GM21381 (cell line): ENCODE results near the gene BCOR.

Experiments
- ATAC-seq: cut with Tn5 transposase; IDR thresholded peaks from one replicate; pipeline ENCODE4 v1.9.1; 2021; ENCODE audit warnings: mild to moderate bottlenecking, moderate library complexity; ENCODE audit not compliant: unreplicated experiment

BCOR gene

DNA sequence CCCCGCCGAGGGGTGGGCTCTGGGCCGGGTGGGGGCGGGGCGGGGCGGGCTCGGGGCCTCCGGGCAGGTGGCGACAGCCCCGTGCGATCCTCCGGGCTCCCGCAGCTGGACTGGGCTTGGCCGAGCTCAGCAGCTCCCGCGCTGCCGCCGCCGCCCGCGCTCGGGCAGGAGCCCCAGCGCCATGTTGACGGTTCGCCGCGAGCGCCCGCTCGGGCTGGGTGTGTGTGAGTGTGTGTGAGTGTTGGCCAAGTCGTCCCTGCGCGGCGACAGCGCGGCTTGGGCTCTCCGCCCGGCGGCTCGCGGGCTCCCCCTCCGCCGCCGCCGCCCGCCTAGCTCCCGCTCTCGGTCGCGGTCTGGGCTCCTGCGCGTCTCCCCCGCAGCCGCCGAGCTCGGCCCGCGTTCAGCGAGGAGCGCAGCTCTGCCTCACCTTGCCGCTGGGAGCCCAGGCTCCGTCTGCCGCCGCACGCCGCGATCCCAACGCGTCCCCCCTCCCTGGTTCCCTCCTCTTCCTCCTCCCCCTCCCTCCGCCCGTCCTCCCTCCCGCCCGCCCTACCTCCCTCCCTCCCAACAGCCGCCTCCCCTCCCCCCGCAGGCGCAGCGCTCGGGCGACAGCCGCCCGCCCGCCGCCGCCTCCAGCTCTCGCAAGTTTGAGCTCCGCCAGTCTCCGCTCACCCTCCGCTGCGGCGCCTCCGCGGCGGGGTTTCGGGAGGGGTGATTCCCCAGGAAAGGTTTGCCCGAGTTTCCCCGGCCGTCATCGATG lies at the start of gene BCOR:
Gene BCOR, minus strand, starts transcription at position 455 of the 760 bp plus-strand sequence. CDS start 20,029 bp downstream, outside the sequence.
- peak; percentile 17 for ATAC-seq

DNA sequence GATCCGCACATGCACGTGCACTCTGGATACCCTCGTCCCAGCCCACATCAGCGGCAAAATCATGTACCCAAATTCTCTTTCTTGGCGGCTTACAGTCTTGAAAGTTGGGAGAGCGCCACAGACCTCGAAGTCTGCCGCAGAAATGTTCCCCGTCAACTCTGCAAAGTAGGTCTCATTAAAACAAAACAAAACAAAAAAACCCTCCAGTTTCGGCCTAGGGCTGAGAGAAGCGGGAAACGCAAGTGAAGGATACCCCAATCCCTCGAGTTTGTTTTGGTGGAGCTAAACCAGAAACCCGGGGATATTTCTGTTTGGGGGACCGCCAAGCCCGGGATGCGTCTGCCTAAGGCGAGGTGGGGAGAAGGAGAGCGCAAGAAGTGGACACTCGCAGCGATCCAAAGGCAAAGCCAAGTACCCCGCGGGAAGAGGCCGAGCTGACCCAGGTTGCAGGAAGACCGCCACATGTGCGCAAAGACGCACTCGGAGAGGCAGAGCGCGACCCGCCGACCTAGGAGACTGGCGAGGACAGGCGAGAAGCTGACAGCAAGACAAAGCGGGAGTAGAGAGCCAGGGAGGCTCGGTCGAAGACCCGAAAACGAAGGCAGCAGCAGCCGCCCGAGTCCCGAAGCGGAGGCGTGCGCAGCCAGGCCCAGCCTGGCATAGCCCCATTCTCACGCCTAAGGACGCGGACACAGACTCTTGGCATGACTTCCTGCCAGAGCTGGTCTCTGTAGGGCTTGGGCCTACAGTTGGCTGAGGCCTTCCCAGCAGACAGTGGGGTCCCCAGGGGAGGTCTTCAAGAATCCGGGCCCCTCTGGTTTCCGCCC lies 49.6 kb upstream of the BCOR start:
- ATAC-seq = no peak

DNA sequence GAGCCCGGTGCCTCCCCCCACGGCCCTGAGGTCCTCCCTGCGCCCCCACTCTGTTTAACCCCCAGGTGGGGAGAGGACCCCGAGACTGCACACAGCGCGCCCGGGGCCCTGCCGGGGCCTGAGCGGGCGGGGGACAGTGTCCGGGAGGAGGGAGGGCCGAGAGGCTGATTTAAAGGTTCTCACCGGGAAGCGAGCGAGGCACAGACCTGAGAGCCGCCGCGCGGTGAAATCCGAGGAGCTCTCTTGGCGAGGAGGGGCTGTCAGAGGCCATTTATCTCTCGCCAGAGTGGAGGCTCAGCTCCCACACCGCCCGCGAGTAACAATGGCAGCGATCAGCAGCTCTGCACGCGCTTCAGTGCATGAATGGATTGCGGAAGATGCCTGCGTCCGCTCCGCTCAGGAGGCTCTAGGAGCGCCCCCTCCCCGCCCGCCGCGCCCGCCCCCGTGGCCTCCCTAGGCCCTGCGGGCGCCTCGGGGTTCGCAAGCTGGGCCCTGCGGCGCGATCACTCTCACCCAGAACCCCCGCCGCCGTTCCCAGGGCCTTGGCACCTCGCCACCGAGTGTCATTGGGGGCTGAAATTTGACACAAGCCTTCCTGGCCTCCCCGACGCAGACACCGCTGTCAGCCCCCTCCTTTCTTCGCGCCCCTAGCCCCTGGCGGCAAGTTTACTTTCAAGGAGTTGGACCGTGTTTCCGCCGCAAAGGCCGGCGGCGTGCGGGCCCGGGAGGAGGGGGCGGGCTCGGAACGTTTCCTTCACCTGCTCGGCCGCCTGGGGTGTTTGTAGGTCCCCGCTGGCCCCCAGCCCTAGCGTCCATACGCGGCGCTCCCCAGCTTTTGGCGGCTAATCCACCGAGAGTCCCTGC lies 48.7 kb upstream of the BCOR start:
- ATAC-seq = no peak

DNA sequence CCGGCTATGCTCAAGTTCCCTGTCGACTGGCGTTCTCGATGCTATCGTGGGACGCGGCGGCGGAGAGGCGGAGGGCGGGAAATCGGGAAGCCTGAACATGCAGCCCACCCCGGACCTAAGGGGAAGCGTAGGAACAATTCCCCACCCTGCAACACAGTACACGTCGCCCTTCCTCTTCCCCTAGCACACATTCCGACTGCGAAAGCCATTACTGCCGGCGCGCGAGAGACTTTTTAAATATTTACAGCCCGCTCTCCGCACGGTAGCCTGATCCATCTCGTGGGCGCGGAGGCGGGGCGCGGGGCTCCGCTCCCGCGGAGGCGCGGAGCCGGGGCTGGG lies 48.1 kb upstream of the BCOR start:
- ATAC-seq = no peak

DNA sequence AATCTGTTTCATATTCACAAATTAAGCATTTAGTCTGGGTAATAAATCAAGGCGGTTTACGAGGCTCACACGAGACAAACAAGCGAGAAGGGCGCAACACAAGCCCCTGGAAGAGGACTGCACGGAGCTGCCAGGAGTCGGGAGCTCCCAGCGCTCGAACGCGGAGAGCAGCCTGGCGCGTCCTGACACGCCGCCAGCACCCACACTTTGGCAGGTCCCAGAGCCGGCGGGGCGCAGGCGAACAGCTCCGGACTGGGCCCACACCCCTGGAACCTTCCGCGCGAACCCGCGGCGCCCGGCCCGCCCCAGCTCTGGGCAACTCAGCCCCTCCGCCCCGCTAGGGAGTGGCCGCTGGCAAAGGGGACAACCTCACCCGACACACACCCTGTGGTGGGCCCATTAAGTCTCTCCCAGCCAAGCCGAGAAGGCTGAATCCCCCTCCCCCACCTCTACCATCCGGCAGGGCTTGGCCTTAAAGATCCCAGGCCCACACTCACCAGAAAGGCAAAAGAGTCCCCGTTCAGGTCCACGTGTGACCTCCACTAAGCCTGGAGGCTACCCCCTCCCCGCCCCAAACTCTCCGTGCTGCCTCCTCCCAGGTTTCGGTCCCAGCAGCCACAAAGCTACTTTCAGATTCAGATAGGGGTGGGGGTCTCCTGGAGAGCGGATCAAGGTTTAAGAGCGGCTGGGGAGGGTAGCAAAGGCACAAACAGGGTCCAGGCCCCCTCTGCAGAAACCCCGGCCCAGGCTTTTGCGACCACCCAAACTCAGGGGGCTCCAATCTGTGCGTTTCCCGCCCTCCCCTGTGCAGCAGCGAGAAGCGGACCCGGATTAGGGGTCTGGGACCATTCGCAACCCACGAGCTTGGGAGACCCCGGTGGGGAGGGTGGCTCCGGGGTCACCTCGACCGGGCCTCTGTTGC lies 47.5 kb upstream of the BCOR start:
- ATAC-seq = no peak

DNA sequence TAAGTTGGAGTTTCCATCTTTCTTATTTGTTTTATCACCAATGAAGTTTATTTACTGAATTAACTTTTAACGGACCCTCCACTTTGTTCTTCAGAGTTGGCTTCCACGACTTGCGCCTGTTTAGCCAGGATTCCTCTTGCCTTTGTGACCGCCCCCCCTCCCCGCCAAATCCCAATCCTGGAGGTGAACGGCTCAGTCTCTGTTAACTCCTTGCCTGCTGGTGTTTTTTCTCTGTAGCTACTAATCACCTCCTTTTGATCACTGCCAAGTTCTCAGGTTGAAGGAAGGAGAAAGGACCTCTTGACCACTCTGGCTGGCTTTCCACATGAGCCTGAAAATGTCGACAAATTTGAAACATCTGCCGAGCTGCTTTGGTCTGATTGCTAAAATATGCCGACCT lies 46.8 kb upstream of the BCOR start:
- no peak for ATAC-seq

DNA sequence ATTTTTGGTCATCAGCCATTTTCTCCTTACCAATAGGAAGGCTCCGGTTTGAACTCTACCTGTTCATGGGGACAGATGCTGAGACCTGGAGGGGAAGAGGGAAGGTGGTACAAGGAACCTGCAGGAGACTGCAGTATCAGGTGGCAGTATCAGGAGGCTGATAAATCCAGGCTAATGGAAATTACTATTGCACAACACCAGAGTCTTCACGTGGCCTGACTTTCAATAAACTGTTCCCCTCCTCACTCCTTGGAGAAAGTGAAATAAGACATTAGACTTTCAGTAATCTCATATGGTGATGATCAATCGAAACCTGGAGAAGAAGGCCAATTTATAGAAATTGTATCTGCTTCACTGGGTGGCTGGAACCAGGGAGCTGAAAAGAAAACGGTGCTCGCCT lies 46.2 kb upstream of the BCOR start:
- ATAC-seq = no peak

DNA sequence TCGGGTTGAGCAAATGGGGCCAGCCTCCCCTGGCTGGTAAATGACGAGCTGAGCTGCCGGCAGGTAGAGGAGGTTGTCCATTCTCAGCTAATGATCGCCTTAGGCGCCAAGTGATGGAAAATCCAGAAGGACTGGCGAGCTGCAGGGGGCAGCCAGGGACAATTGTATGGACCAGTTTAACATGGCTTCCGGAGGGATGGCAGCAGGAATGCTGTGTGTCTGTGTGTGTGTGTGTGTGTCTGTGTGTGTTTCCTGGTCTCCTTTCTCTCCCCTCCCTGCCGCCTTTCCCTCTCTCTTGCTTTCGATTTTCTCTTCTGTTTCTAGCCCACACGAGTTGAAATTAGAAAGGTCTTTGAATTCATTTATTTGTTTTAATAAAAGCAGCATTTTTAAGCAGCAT lies 45.2 kb upstream of the BCOR start:
- ATAC-seq = no peak

DNA sequence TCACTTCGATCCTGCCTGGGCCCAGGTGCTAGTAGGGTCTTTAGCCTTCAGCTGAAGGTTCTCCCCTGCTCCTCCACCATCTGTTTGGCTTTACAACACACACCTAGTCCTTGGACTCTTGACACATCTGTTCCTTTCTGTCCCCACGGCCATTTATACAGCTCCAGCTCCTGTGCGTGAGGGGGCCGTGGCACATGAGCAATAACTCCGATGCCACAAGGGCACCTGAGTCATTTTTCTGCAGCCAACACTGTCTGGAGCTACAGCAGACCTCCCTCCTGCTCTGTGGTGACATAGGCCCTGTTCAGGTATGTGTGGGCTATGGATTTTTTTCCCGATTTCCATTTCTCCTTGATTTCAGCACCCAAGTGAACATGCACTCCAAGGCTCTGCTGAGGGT lies 44.7 kb upstream of the BCOR start:
- ATAC-seq = no peak

DNA sequence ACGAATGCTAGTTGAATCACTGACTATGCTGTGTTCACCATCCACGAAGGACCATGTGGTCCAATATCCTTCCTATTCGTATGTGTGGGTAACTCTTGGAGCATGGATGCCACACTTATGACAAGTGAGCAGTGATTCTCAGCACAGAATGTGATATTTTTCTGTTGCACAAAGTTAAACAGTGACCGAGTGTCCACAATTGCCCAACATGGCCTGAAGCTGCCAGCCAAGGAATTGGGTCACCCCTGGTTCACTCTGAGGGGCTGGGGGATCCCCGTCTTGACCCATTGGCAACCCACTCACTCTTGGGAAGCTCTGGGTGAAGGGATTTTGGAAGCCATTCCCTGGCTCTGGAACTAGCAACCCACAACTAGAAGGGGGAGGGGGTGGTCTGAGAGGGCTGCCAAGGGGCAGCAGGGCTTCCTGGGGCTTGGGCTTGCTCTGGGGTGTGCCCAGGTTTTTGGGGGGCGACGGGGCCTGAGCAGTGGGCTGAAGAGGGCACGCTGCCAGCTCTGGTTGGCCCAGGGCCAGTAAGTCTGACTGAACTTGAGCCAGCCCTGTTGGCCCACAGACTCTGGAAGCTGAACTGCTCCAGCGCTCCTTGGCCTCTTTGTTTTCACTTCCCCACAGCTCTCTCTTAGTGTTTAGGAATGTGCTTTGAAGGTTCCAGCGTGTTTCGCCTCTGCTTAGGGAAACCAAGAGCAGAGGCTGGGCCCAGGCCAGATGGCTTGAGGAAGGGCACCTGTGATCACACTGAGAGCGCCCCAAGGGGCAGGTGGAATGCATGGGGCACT lies 43.1 kb upstream of the BCOR start:
- no peak for ATAC-seq

DNA sequence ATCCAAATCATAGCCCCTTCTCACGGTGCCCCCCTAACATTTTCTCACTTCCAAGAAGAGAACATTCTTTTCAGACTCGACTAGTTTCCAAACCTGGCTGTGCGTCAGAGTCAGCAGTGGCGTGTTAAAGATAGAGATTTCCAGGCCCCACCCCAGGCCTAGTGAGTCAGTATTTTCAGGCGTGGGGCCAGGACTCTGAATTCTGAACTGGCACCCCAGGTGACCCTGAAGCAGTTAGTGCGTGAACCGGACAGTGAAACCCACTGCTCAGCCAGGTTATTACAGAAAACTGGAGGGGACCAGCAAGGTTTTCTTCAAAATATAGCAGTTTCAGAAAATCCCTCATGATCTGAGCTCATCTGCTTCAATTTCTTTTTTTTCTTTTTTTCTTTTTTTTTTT lies 35.0 kb upstream of the BCOR start:
- ATAC-seq = no peak

DNA sequence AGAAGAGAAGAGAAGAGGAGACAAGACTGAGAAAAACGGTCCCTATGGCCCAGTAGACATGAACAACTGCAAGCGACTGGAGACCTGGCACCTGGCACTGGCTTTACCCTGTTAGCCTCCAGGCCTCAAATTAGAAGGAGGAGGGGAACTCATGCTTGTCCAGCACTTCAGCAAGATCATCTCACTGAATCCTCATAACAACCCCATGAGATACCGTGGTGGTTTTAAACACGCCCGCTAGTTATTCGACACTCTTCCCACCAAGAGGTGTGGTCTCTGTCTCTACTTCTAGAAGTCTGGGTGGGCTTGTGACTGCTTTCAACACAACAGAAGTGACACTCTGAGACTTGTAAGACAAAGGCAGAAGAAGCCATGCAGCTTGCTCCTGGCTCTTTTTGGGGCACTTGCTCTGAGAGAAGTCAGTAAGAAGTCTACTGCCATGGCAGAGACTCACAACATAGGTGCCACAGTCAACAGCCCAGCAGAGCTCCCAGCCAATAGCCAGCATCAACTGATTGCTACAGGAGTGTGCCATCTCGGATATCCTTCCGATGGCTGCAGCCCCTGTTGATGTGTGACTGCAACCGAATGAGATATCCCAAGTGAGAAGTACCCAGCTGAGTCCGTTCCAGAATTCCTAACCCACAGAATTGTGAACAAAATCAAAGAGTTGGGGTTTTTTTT lies 34.0 kb upstream of the BCOR start:
- no peak for ATAC-seq

DNA sequence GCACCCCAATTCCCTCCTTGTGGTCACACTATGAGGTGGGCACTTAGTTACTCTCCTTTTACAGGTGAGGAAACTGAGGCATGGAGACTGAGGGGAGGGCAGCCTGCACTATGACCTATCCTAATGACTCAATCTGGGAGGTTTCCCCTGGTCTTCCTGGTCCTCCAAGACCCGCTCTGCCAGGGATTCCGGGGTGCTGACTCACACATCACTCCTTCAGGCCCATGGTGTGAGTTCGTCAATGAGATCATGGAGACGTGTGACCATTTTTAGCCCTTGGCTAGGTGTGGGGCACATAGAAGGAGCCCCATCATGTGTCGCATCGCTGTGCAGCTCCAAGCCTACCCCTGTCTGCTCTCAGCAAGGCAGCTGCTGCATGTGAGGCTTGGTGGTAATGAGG lies 32.4 kb upstream of the BCOR start:
- ATAC-seq = no peak

DNA sequence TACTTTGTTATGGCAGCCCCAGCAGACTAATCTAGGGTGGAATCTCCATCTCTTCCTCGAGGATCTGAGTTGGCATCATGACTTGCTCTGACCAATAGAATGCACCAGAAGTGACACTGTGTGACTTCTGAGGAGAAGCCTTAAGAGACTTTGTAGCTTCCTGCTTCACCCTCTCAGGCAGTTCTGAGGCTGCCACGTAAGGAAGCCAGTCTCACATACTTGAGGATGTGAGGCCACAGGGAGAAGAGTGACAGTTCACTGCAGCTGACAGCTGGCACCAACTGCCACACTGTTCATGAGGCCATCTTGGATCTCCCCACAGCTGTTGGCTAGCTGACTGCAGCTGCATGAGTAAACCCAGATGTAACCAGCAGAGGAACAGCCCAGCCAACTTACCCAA lies 29.3 kb upstream of the BCOR start:
- ATAC-seq = no peak

DNA sequence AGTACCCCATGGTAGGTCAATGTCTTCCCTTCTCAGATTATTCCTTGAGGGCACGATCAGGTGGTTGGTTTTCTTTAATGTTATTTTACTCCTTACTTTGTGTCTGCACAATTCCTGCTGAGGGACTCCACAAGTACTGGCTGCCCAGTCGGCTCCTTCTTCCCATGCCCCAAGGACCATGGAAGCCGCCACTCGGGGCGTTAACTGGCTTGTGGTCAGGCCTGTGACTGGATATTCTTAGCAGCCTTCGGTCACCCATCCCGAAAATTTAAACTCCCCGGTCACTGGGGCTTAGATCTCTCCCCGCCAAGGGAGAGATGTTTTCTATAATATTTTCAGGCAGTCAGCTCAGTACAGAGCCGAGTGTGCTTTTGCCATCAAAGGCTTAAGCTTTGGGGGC lies 24.7 kb upstream of the BCOR start:
- no peak for ATAC-seq

DNA sequence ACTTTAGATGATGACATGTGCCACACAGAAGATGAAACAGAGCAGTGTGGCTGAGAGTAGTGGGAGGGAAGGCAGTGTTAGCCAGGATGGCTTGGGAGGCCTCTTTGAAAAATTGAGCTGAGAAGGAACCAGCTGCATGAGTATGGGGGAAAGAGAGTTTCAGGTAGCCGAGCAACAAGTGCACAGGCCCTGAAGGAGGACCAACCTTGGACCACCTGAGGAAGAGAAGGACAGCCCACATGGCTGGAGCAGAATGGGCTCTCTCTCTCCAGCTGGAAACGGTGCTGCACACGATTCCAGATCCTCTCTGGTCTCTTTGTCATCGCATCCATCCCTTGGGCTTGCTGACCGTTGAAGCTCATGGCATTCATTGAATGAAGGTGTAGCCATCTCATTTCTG lies 23.9 kb upstream of the BCOR start:
- no peak for ATAC-seq

DNA sequence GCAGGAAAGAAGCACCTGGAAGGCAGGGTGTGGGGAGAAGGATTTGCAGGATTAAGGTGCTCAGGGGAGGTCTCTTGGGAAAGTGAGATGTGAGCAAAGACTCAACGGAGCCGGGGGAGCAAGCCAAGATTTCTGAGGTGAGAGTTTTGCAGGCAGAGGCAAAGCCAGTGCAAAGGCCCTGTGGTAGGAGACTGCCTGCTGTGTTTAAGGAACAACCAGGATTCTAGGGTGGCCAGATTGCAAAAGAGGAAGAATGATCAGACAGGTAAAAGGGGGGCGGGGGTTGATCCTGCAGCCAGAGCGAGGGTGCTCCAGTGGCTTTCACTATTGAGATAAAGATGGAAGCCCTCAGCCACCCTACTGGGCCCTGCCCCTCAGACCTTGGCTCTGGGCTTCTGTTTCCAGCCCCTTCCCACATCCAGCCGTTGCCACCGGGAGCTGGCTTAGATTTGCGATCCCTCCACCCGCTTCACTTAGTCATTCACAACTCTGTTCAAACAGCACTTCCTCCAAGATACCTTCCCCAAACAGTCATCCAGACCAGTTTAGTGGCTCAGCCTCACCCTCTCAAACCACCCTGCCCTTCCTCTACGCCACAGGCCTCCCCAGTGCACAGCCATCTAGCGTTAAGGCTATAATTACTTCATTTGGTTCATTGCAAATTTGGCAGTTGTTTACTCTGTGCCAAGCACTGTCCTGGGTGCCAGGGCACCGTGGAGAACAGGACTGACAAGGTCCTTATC lies 23.3 kb upstream of the BCOR start:
- ATAC-seq = no peak

DNA sequence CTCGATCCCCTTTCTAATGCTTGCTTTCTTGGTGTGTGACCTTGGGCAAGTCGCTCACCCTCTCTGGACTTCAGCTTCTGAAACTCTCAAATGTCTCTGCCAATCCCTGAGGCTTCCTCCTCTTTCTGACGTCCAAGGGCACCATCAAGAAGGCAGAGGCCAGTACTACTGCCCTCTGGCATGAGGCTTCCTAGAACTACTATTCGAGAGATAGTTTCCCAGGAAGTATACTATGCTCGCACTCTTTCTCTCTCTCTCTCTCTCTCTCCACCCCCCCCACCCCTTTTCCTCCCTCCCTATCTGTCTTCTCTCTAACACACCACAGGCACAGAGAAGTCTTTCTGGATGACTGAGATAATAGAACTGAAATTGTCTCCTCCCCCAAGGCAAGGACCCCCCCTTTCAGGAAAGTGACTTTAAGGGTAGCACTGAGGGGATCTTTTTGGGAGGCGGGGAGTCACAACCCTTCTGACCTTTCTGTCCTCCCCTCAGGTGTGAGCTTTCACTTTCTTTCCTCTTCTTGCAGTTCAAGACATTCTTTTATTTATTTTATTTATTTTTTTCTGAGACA lies 20.0 kb upstream of the BCOR start:
- ATAC-seq = no peak
